Osteocyte (in vitro differentiated cells): ENCODE measurements around the gene OLIG3. TPM values are rescaled to one million over a fixed set of nuclear protein-coding genes. Genes with fewer than 3 reads are reported as not detected.

Experiments used
- DNase-seq: peaks from one replicate; pipeline ENCODE4 v3.0.0; 2021; ENCODE audit warnings: mixed read lengths; ENCODE audit not compliant: unreplicated experiment; ENCODE audit errors: extremely low spot score
- H3K27ac Mint-ChIP-seq: one replicate; pipeline ENCODE4 v1.8.0; 2021; ENCODE audit warnings: mild to moderate bottlenecking, mixed read lengths; ENCODE audit not compliant: unreplicated experiment
- H3K27me3 Mint-ChIP-seq: one replicate; pipeline ENCODE4 v1.8.0; 2021; ENCODE audit warnings: mixed read lengths; ENCODE audit not compliant: unreplicated experiment
- H3K36me3 Mint-ChIP-seq: one replicate; pipeline ENCODE4 v1.8.0; 2021; ENCODE audit warnings: mixed read lengths; ENCODE audit not compliant: unreplicated experiment
- H3K4me1 Mint-ChIP-seq: one replicate; pipeline ENCODE4 v1.8.0; 2021; ENCODE audit warnings: mixed read lengths; ENCODE audit not compliant: unreplicated experiment
- H3K4me3 Mint-ChIP-seq: one replicate; pipeline ENCODE4 v1.8.0; 2021; ENCODE audit warnings: mild to moderate bottlenecking, moderate library complexity, mixed read lengths; ENCODE audit not compliant: unreplicated experiment
- H3K9me3 Mint-ChIP-seq: one replicate; pipeline ENCODE4 v1.8.0; 2021; ENCODE audit warnings: mixed read lengths; ENCODE audit not compliant: unreplicated experiment
- CTCF ChIP-seq: fragments of 200-600 bp; sonication (generic); IDR thresholded peaks from 2 replicates; pipeline ENCODE4 v1.5.0; 2021; ENCODE audit warnings: antibody characterized with exemption, mild to moderate bottlenecking, moderate library complexity
- total RNA-seq: library from RNA; stranded (reverse); gene quantifications from 2 replicates; pipeline ENCODE4 v1.2.1, GENCODE V29; 2021

OLIG3 gene
- total RNA-seq, 1 donor from 2014 or later: not detected

GRCh38 chr6:137488150-137489045 lies 5.8 kb downstream of the OLIG3 start:
- no peak for DNase-seq
- H3K36me3 Mint-ChIP-seq: no peaks in the 10 kb centered on the region
- no peak overlapping the region for H3K27ac Mint-ChIP-seq
- no peak overlapping the region for H3K4me3 Mint-ChIP-seq
- H3K9me3 Mint-ChIP-seq: no peaks in the 10 kb centered on the region
- peaks cover 18% of the 10 kb centered on the region for H3K4me1 Mint-ChIP-seq
- H3K27me3 Mint-ChIP-seq: peaks cover 89% of the 10 kb centered on the region
- TF ChIP-seq CTCF: no peak

- H3K27ac Mint-ChIP-seq: no peak overlapping the region
- H3K4me1 Mint-ChIP-seq: peaks cover 16% of the 10 kb centered on the region
- no peaks in the 10 kb centered on the region for H3K36me3 Mint-ChIP-seq
- TF ChIP-seq CTCF: no peak
- DNase-seq: no peak
- H3K27me3 Mint-ChIP-seq: peaks cover 88% of the 10 kb centered on the region
- no peak overlapping the region for H3K4me3 Mint-ChIP-seq
- H3K9me3 Mint-ChIP-seq: no peaks in the 10 kb centered on the region
These were observed 6.4 kb downstream of the OLIG3 start for GRCh38 chr6:137487869-137488149.

- Mint-ChIP-seq H3K27me3 (peaks cover 84% of the 10 kb centered on the region), H3K9me3 (no peaks in the 10 kb centered on the region), H3K4me3 (peak overlapping the region; percentile 26), H3K36me3 (no peaks in the 10 kb centered on the region), H3K27ac (no peak overlapping the region), H3K4me1 (peaks cover 16% of the 10 kb centered on the region)
- TF ChIP-seq CTCF: no peak
- no peak for DNase-seq
These were observed 6.9 kb downstream of the OLIG3 start for GRCh38 chr6:137487181-137487868.

- Mint-ChIP-seq H3K4me1 (peaks cover 16% of the 10 kb centered on the region), H3K9me3 (no peaks in the 10 kb centered on the region), H3K27ac (no peak overlapping the region), H3K27me3 (peaks cover 80% of the 10 kb centered on the region), H3K36me3 (no peaks in the 10 kb centered on the region), H3K4me3 (no peak overlapping the region)
- TF ChIP-seq CTCF: no peak
- no peak for DNase-seq
These were observed 7.8 kb downstream of the OLIG3 start for GRCh38 chr6:137486416-137486815.

- Mint-ChIP-seq H3K4me1 (no peaks in the 10 kb centered on the region), H3K9me3 (no peaks in the 10 kb centered on the region), H3K27me3 (peaks cover 66% of the 10 kb centered on the region), H3K27ac (no peak overlapping the region), H3K4me3 (no peak overlapping the region), H3K36me3 (no peaks in the 10 kb centered on the region)
- DNase-seq: no peak
- TF ChIP-seq CTCF: no peak
These were observed 13.8 kb downstream of the OLIG3 start for GRCh38 chr6:137480431-137480830.
